GM12874 (cell line): ENCODE data around the gene DYDC1.
A peak's percentile ranks its signal among the peaks of the same experiment; 100 is the strongest.

Experiments
- CTCF ChIP-seq: IDR thresholded peaks from 2 replicates; pipeline ENCODE4 v1.5.1; 2011; ENCODE audit warnings: low read depth, mild to moderate bottlenecking, control low read depth, low read length, moderate library complexity; ENCODE audit not compliant: insufficient read depth

The DYDC1 gene

GRCh38 chr10:80392250-80392649 is 35.7 kb upstream of the DYDC1 start:
- TF ChIP-seq CTCF: no peak

GRCh38 chr10:80390740-80391139 is 34.2 kb upstream of the DYDC1 start:
- no peak for TF ChIP-seq CTCF

- TF ChIP-seq CTCF: peak; percentile 53
Measured at GRCh38 chr10:80382989-80383388, 26.4 kb upstream of the DYDC1 start.

GRCh38 chr10:80380185-80380584 is 23.6 kb upstream of the DYDC1 start:
- TF ChIP-seq CTCF: no peak

GRCh38 chr10:80379701-80380100 is 23.1 kb upstream of the DYDC1 start:
- no peak for TF ChIP-seq CTCF

- TF ChIP-seq CTCF: no peak
Measured at GRCh38 chr10:80373502-80373901, 16.9 kb upstream of the DYDC1 start.

- TF ChIP-seq CTCF: no peak
Measured at GRCh38 chr10:80372675-80373074, 16.1 kb upstream of the DYDC1 start.

GRCh38 chr10:80371467-80371866 is 14.9 kb upstream of the DYDC1 start:
- no peak for TF ChIP-seq CTCF
